NCI-H2171 (cell line): ENCODE data around the gene CXorf38.
"Not testable (repeated sequence)": the region's sequence is repeated elsewhere in the genome, so short reads cannot be mapped to it uniquely, and the experiment has no call there.

Experiments used
- DNase-seq: peaks from one replicate; lab custom pipeline; 2025; lab: John Stamatoyannopoulos, UW

CXorf38 gene

GRCh38 chrX:40625294-40625693 lies 22.1 kb downstream of the CXorf38 start:
- DNase-seq = no peak

- DNase-seq = no peak
These were observed 23.7 kb downstream of the CXorf38 start for GRCh38 chrX:40623665-40624064.

- no peak for DNase-seq
These were observed 24.2 kb downstream of the CXorf38 start, which contains the start of gene MPC1L for GRCh38 chrX:40623139-40623536. TSS of gene MPC1L (plus strand) at chrX:40623428. CDS start at chrX:40623566, 138 bp downstream.

- no peak for DNase-seq
These were observed 24.8 kb downstream of the CXorf38 start for GRCh38 chrX:40622479-40623138.

- DNase-seq = no peak
These were observed 29.8 kb downstream of the CXorf38 start for GRCh38 chrX:40617566-40617965.

GRCh38 chrX:40615976-40616375 lies 31.4 kb downstream of the CXorf38 start:
- no peak for DNase-seq

GRCh38 chrX:40612511-40612910 lies 34.9 kb downstream of the CXorf38 start:
- DNase-seq = no peak

- no peak for DNase-seq
These were observed 40.0 kb downstream of the CXorf38 start for GRCh38 chrX:40607381-40607780.

- DNase-seq = no peak
These were observed 43.9 kb downstream of the CXorf38 start for GRCh38 chrX:40603446-40603845.

- DNase-seq = not testable (repeated sequence)
These were observed 57.6 kb downstream of the CXorf38 start for GRCh38 chrX:40589616-40590321.

GRCh38 chrX:40587623-40588022 lies 59.7 kb downstream of the CXorf38 start:
- not testable (repeated sequence) for DNase-seq

GRCh38 chrX:40582811-40583210 lies 64.5 kb downstream of the CXorf38 start:
- DNase-seq = no peak

- not testable (repeated sequence) for DNase-seq
These were observed 65.2 kb downstream of the CXorf38 start for GRCh38 chrX:40582178-40582577.

GRCh38 chrX:40581336-40581920 lies 65.9 kb downstream of the CXorf38 start:
- DNase-seq = no peak

GRCh38 chrX:40580537-40581335 lies 66.6 kb downstream of the CXorf38 start, which contains the start of gene ATP6AP2:
TSS of gene ATP6AP2 (plus strand) at chrX:40580970. CDS start at chrX:40581066, 96 bp downstream.
- peak; percentile 88 for DNase-seq

- DNase-seq = no peak
These were observed 67.3 kb downstream of the CXorf38 start for GRCh38 chrX:40579900-40580536.

- DNase-seq = no peak
These were observed 68.2 kb downstream of the CXorf38 start for GRCh38 chrX:40579141-40579540.

- no peak for DNase-seq
These were observed 69.2 kb downstream of the CXorf38 start for GRCh38 chrX:40578039-40578695.
